ENCODE results near the gene MDM1. TPM values are rescaled to one million over a fixed set of nuclear protein-coding genes. Genes with fewer than 3 reads are reported as not detected.

Gene MDM1
- total RNA-seq, 1 experiment from 2014 or later, result 14.0 TPM

GRCh38 chr12:68269779-68270178 is 62.4 kb downstream of the MDM1 start:
- Histone ChIP-seq H2AFZ (no peak overlapping the region), H3K27me3 (ENCODE audit: insufficient read depth, low read depth) (no peaks in the 10 kb centered on the region), H3K9me2 (ENCODE audit: insufficient read depth) (no peaks in the 10 kb centered on the region; the same call in 1 of the 2 replicates), H3K4me1 (replicated peaks; ENCODE audit: insufficient read depth) (no peaks in the 10 kb centered on the region; the same call in 1 of the 2 replicates), H3K9me3 (ENCODE audit: insufficient read depth, low read depth) (no peaks in the 10 kb centered on the region; the same call in 1 of the 2 replicates), H3K79me2 (ENCODE audit: low read depth) (no peaks in the 10 kb centered on the region), H3K4me2 (no peak overlapping the region), H3K36me3 (ENCODE audit: low read depth) (no peaks in the 10 kb centered on the region), H4K20me1 (ENCODE audit: insufficient read depth) (no peaks in the 10 kb centered on the region), H3K4me3 (no peak overlapping the region), H3K27ac (no peak overlapping the region), H3F3A (ENCODE audit: insufficient read depth, low read depth) (no peaks in the 10 kb centered on the region)
- BruUV-seq (replicated peaks), result no TSS peak
- no peak for DNase-seq
- ChIA-PET POLR2A (ENCODE audit: unreplicated experiment) (no interaction called here), CTCF (no interaction called here)
- TF ChIP-seq EZH2 (IDR thresholded peaks at IDR 0.05; ENCODE audit: low read depth), result no peak
- no peak for TF ChIP-seq CTCF (conservative IDR thresholded peaks at IDR 0.05)
- intact Hi-C loops (cut with micrococcal nuclease; ENCODE audit: unreplicated experiment), result no loop called here

GRCh38 chr12:68268967-68269366 is 63.2 kb downstream of the MDM1 start:
- no peak for TF ChIP-seq CTCF (conservative IDR thresholded peaks at IDR 0.05)
- no peak for DNase-seq
- no TSS peak for BruUV-seq (replicated peaks)
- Histone ChIP-seq H3K36me3 (ENCODE audit: low read depth) (no peaks in the 10 kb centered on the region), H3K27me3 (ENCODE audit: insufficient read depth, low read depth) (no peaks in the 10 kb centered on the region), H2AFZ (no peak overlapping the region), H3K4me1 (replicated peaks; ENCODE audit: insufficient read depth) (no peaks in the 10 kb centered on the region; the same call in 1 of the 2 replicates), H3K4me2 (no peak overlapping the region), H3K27ac (no peak overlapping the region), H3K4me3 (no peak overlapping the region), H3F3A (ENCODE audit: insufficient read depth, low read depth) (no peaks in the 10 kb centered on the region), H3K79me2 (ENCODE audit: low read depth) (no peaks in the 10 kb centered on the region), H3K9me3 (ENCODE audit: insufficient read depth, low read depth) (no peaks in the 10 kb centered on the region; the same call in 1 of the 2 replicates), H4K20me1 (ENCODE audit: insufficient read depth) (no peaks in the 10 kb centered on the region), H3K9me2 (ENCODE audit: insufficient read depth) (no peaks in the 10 kb centered on the region; the same call in 1 of the 2 replicates)
- intact Hi-C loops (cut with micrococcal nuclease; ENCODE audit: unreplicated experiment), result no loop called here
- ChIA-PET POLR2A (ENCODE audit: unreplicated experiment) (no interaction called here), CTCF (no interaction called here)

- no TSS peak for BruUV-seq (replicated peaks)
- no peak overlapping the region for H2AFZ ChIP-seq
- intact Hi-C loops (cut with micrococcal nuclease; ENCODE audit: unreplicated experiment), result no loop called here
These were observed 64.2 kb downstream of the MDM1 start for GRCh38 chr12:68267892-68268396.

More at GRCh38 chr12:68267892-68268396, 64.2 kb downstream of the MDM1 start:
- Histone ChIP-seq H3K9me3 (ENCODE audit: insufficient read depth, low read depth) (no peaks in the 10 kb centered on the region; the same call in 1 of the 2 replicates), H3K79me2 (ENCODE audit: low read depth) (no peaks in the 10 kb centered on the region), H3K27me3 (ENCODE audit: insufficient read depth, low read depth) (no peaks in the 10 kb centered on the region), H3K4me2 (no peak overlapping the region), H3K36me3 (ENCODE audit: low read depth) (no peaks in the 10 kb centered on the region), H3K4me3 (no peak overlapping the region), H3F3A (ENCODE audit: insufficient read depth, low read depth) (no peaks in the 10 kb centered on the region), H3K4me1 (replicated peaks; ENCODE audit: insufficient read depth) (no peaks in the 10 kb centered on the region; the same call in 1 of the 2 replicates), H4K20me1 (ENCODE audit: insufficient read depth) (no peaks in the 10 kb centered on the region), H3K27ac (peak overlapping the region; percentile 29; the same call in 1 of the 2 replicates), H3K9me2 (ENCODE audit: insufficient read depth) (no peaks in the 10 kb centered on the region; the same call in 1 of the 2 replicates)
- TF ChIP-seq CTCF (conservative IDR thresholded peaks at IDR 0.05) (no peak), EZH2 (IDR thresholded peaks at IDR 0.05; ENCODE audit: low read depth) (no peak)
- ChIA-PET CTCF (no interaction called here), POLR2A (ENCODE audit: unreplicated experiment) (no interaction called here)
- peak in 1 of 2 experiments; percentile 56 for DNase-seq
